Pancreas (tissue), 10 donors: ENCODE data around the gene MRPS16. TPM values are rescaled to one million over a fixed set of nuclear protein-coding genes. Genes with fewer than 3 reads are reported as not detected.

Experiments
- ATAC-seq, 4 donors: fragments of 200-7000 bp; cut with Tn5 transposase; one replicate each; pipeline versions ENCODE4 v1.8.0 to v1.9.1; 2020; ENCODE audit warnings: mild to moderate bottlenecking in 4 of 4, moderate library complexity in 4 of 4
- DNase-seq, 6 donors: peaks; one replicate each; pipeline ENCODE4 v3.0.0-alpha.2; 2020
- FAIRE-seq: peaks from 2 replicates; lab custom pipeline; 2012; peaks lifted over from hg19 to GRCh38; lab: Jason Lieb, UNC
- H3K27ac ChIP-seq, 4 donors: fragments of 200-600 bp; sonication (generic); 1 replicate in 3 of 4; 2 replicates in 1 of 4; pipeline versions ENCODE4 v1.5.0 to v1.8.0; 2020
- H3K27me3 ChIP-seq, 4 donors: fragments of 200-600 bp; one replicate each; pipeline ENCODE4 v1.8.0; 2021
- H3K36me3 ChIP-seq, 3 donors: fragments of 200-600 bp; sonication (generic) in 1 of 3; one replicate each; pipeline versions ENCODE4 v1.5.0 to v1.8.0; 2020 to 2021
- H3K4me1 ChIP-seq, 3 donors: fragments of 200-600 bp; one replicate each; pipeline ENCODE4 v1.8.0; 2021
- H3K4me3 ChIP-seq, 4 donors: fragments of 200-600 bp; sonication (generic) in 2 of 4; one replicate each; pipeline versions ENCODE4 v1.5.0 to v1.8.0; 2020 to 2021
- H3K9me3 ChIP-seq, 4 donors: fragments of 200-600 bp; one replicate each; pipeline ENCODE4 v1.8.0; 2021
- CTCF ChIP-seq, 4 donors: fragments of 200-600 bp; sonication (generic) in 3 of 4; IDR thresholded peaks; one replicate each; pipeline versions ENCODE4 v1.5.0 to v1.8.0; 2021; ENCODE audit warnings: antibody characterized with exemption in 4 of 4
- WGBS, 2 donors: extraction: QIAGEN DNeasy Blood & Tissue Kit; methylation state at CpG; one replicate each; pipeline ENCODE4 v1.1.7; 2013; 5-methylcytosine and 5-hydroxymethylcytosine counted together
- intact Hi-C, 3 donors: fragments of 100-400 bp; cut with DNase I; formaldehyde crosslinking; loops; one replicate each; pipeline versions ENCODE4 v1.11.1 to v1.14.2; 2022
- polyA plus RNA-seq, 2 donors: library from polyadenylated mRNA; stranded (reverse); fragments of 200-250 nt; gene quantifications; one replicate each; pipeline ENCODE4 v1.2.3, GENCODE V29; 2013
- total RNA-seq, 6 donors: library from RNA; stranded (reverse); fragmentation: NEBNext Ultra II Directional in 4 of 6; extraction: Animal tissue kit (Norgen Biotek cat#: 25700) in 4 of 6; gene quantifications; one replicate each; pipeline versions ENCODE4 v1.2.1 to v1.2.4, GENCODE V29; 2021 to 2023
- donor health status: healthy with polysubstance abuse.
- donor health status: DM: no; HTN: no; CAD: no; lungs with moderate emphysema.
- donor health status: DM: no; HTN: no; CAD: no.
- donor health status: control.
- donor health status: control.
- donor health status: Bipolar disorder and iron deficiency.
- donor health status: DM: yes; HTN: yes; CAD: no.
- donor health status: DM: no; HTN: no; CAD: no.
- donor health status: DM: no; HTN: no; CAD: no.
- donor health status: DM: yes; HTN: yes; CAD: no.

Gene MRPS16
- total and polyA plus RNA-seq, 8 donors = 24.1 to 46.0 (median 38.5) TPM

DNA sequence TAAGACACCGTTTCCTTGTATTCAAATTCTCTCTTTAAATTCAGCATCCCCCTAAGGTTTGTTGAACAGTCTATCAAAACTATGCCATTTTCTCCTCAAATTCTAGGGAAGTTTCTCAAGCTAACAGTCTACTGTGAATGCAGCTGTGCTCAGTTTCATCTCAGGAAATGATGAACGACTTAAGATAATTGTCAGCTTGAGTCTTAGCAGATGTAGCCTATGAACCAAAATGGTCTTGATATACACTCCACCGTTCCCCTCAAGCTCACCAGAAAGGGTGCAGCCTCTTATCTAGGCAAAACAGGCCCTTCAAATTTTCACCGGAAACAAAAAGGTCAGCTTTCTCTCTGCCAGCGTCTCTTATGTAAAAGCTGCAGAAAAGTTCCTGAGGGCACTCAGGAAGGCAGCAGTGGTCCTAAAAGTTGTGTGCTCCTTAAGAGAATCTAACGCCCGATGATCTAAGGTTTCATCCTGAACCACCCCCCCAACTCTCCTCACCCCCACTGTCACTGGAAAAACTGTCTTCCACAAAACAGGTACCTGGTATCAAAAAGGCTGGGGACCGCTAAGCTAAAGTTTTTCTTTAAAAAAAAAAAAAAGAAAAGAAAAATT, 7.5 kb downstream of the MRPS16 start:
- H3K36me3 ChIP-seq = peaks cover 0 to 19% (median 0%) of the 10 kb centered on the region in 3 donors
- TF ChIP-seq CTCF (IDR thresholded peaks at IDR 0.05) = no peak
- H3K9me3 ChIP-seq = no peaks in the 10 kb centered on the region
- H3K27ac ChIP-seq = no peak overlapping the region
- ATAC-seq (no peak), DNase-seq (no peak), FAIRE-seq (no peak)
- H3K27me3 ChIP-seq = no peaks in the 10 kb centered on the region
- WGBS, 2 donors = 68 to 79% methylated on average over 8 of the region's 8 CpGs
- intact Hi-C loops = no loop called here
- no peak overlapping the region for H3K4me3 ChIP-seq
- peaks cover 0 to 10% (median 0%) of the 10 kb centered on the region in 3 donors for H3K4me1 ChIP-seq

GRCh38 chr10:73239908-73240307, 12.5 kb downstream of the MRPS16 start:
- Histone ChIP-seq H3K36me3 (peaks cover 0 to 19% (median 0%) of the 10 kb centered on the region in 3 donors), H3K9me3 (no peaks in the 10 kb centered on the region), H3K27me3 (no peaks in the 10 kb centered on the region), H3K4me1 (no peaks in the 10 kb centered on the region), H3K27ac (no peak overlapping the region), H3K4me3 (no peak overlapping the region)
- 93 to 94% methylated on average over 2 of the region's 2 CpGs for WGBS, 2 donors
- intact Hi-C loops = no loop called here
- ATAC-seq (no peak), DNase-seq (no peak), FAIRE-seq (no peak)
- TF ChIP-seq CTCF (IDR thresholded peaks at IDR 0.05) = no peak

GRCh38 chr10:73238990-73239566, 13.4 kb downstream of the MRPS16 start:
- no peaks in the 10 kb centered on the region for H3K4me1 ChIP-seq
- ATAC-seq (no peak), DNase-seq (no peak), FAIRE-seq (no peak)
- H3K4me3 ChIP-seq = no peak overlapping the region
- H3K9me3 ChIP-seq = no peaks in the 10 kb centered on the region
- peaks cover 0 to 19% (median 0%) of the 10 kb centered on the region in 3 donors for H3K36me3 ChIP-seq
- H3K27me3 ChIP-seq = no peaks in the 10 kb centered on the region
- TF ChIP-seq CTCF (IDR thresholded peaks at IDR 0.05) = no peak
- WGBS, 2 donors = 90 to 91% methylated on average over 5 of the region's 5 CpGs
- intact Hi-C loops = no loop called here
- no peak overlapping the region for H3K27ac ChIP-seq

DNA sequence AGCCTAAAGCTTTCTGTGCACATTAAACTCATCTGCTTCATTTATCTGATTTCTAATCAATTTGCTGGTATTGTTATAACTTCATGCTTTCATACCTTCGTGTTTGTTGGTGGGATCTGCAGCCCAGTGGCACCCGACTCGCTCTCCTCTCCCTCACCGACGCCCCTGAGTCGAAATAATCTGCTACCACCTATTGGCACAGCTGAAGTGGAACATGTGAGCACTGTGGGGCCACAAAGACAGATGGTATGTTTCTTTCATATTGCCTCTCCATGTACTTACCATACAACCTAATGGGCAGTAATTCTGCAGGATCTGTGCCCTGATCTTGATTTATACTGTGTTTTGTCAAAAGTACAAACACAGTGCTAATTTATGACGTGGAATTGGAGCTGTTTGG, 17.7 kb downstream of the MRPS16 start:
- H3K27ac ChIP-seq = no peak overlapping the region
- TF ChIP-seq CTCF (IDR thresholded peaks at IDR 0.05) = no peak
- 82 to 87% methylated on average over 7 of the region's 7 CpGs for WGBS, 2 donors
- no peak overlapping the region for H3K4me3 ChIP-seq
- no peak for FAIRE-seq
- no peaks in the 10 kb centered on the region for H3K27me3 ChIP-seq
- DNase-seq = no peak
- no peaks in the 10 kb centered on the region for H3K4me1 ChIP-seq
- ATAC-seq = no peak
- intact Hi-C loops = no loop called here
- H3K36me3 ChIP-seq = peaks cover 0 to 13% (median 0%) of the 10 kb centered on the region in 3 donors
- H3K9me3 ChIP-seq = no peaks in the 10 kb centered on the region

DNA sequence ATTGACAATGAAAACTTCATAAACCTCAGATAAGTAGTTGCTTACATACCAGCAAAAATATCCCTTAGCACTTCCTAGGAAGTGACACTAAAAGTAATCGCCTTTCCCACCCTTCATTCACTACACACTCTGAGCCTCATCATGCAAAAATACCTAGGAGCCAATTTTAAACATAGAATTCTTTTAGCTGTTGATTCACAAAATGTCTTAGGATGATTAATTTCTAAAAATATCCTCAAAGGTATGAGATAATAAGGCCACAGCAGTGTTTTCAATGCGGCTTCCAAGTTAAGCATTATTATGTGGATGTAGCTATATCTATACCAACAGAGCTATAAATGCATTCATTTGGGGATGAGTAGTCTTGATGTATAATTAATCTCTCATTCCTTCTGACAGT, 18.6 kb downstream of the MRPS16 start:
- WGBS, 2 donors = 83 to 87% methylated on average over 2 of the region's 2 CpGs
- no peak for TF ChIP-seq CTCF (IDR thresholded peaks at IDR 0.05)
- H3K4me1 ChIP-seq = no peaks in the 10 kb centered on the region

More for the DNA sequence above, 18.6 kb downstream of the MRPS16 start:
- Histone ChIP-seq H3K36me3 (peaks cover 0 to 13% (median 0%) of the 10 kb centered on the region in 3 donors), H3K27ac (no peak overlapping the region), H3K9me3 (no peaks in the 10 kb centered on the region), H3K27me3 (no peaks in the 10 kb centered on the region), H3K4me3 (no peak overlapping the region)
- FAIRE-seq = no peak
- intact Hi-C loops = no loop called here
- no peak for DNase-seq
- ATAC-seq = no peak
